22Rv1 (cell line): ENCODE results near the gene SHC2.
"Not testable (repeated sequence)": the region's sequence is repeated elsewhere in the genome, so short reads cannot be mapped to it uniquely, and the experiment has no call there.

Source experiments
- H3K27ac ChIP-seq: fragments of 450-650 bp; 2 replicates; pipeline ENCODE4 v1.5.1; 2017
- ZFX ChIP-seq: fragments of 450-650 bp; IDR thresholded peaks from 2 replicates; pipeline ENCODE4 v1.6.1; 2017; ENCODE audit warnings: antibody characterized with exemption, borderline replicate concordance
- TF ChIP-seq, protein P1 (sequence below): fragments of 450-650 bp; IDR thresholded peaks from 2 replicates; pipeline ENCODE4 v1.5.1; 2017; ENCODE audit warnings: mild to moderate bottlenecking

SHC2 gene

DNA sequence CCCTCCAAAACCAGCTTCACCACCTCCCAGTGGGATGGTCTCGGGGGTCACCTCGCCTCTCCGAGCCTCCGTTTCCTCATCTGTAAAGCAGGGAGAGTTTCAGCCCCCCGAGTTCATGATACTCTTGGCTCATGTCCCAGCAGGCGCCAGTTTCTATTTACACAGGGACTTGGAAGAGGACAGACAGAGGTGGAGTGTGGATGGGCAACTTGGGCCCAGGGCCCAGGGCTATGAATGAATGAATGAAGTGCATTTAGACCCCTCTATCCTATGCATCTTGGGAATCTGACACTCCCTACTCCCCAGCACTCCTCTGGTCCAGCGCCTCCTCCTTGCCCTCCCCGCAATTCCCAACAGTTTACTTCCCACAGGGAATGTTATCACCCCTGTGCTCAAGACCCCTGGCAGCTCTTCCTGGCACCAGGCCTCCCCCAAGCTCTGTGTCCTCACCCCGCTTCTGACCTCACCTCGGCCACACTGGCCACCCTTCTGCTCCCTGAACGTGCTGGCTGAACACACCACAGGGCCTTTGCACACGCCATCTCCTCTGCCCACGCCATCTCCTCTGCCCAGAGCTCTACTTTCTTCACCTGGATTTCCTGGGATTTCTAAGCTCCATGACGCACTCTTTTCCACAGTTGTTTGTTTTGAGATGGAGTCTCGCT lies 46.9 kb downstream of the SHC2 start:
- no peak overlapping the region for H3K27ac ChIP-seq
- TF ChIP-seq ZFX: no peak
- TF ChIP-seq, protein P1, sequence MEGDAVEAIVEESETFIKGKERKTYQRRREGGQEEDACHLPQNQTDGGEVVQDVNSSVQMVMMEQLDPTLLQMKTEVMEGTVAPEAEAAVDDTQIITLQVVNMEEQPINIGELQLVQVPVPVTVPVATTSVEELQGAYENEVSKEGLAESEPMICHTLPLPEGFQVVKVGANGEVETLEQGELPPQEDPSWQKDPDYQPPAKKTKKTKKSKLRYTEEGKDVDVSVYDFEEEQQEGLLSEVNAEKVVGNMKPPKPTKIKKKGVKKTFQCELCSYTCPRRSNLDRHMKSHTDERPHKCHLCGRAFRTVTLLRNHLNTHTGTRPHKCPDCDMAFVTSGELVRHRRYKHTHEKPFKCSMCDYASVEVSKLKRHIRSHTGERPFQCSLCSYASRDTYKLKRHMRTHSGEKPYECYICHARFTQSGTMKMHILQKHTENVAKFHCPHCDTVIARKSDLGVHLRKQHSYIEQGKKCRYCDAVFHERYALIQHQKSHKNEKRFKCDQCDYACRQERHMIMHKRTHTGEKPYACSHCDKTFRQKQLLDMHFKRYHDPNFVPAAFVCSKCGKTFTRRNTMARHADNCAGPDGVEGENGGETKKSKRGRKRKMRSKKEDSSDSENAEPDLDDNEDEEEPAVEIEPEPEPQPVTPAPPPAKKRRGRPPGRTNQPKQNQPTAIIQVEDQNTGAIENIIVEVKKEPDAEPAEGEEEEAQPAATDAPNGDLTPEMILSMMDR: no peak

DNA sequence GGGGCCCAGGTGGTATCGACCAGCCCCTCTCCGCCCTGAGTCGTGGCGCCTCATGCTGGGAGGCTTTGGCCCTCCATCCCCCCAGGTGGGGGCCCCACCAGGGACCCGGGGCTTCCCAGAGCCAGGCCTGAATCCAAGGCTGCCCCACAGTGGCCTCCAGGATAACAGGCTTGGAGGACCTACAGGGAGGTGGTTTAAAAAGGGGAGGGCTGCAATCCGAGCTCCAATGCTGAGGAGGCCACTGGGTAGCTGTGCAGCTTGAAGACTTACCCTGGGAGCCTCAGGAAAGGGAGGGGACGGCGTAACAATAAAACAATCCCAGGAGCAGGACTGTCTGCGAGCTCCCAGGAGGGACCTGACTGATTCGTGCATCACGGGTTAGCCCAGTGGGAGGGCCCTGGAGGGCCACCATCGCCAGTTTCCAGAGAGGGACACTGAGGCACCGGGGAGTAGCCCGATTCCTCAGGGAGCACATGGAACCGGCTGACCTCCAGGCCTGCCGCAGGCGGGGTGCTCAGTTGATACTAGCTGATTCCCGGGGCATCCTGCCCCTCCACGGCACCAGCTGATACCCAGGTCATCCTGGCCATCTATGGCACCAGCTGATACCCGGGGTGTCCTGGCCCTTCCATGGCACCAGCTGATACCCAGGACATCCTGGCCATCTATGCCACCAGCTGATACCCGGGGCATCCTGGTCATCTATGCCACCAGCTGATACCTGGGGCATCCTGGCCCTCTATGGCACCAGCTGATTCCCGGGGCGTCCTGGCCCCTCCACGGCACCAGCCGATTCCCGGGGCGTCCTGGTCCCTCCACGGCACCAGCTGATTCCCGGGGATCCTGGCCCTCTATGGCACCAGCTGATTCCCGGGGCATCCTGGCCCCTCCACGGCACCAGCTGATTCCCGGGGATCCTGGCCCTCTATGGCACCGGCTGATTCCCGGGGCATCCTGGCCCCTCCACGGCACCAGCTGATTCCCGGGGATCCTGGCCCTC lies 48.2 kb downstream of the SHC2 start:
- TF ChIP-seq, protein P1: peak; percentile 15; the same call in 1 of the 2 replicates
- no peak for TF ChIP-seq ZFX
- H3K27ac ChIP-seq: no peak overlapping the region

DNA sequence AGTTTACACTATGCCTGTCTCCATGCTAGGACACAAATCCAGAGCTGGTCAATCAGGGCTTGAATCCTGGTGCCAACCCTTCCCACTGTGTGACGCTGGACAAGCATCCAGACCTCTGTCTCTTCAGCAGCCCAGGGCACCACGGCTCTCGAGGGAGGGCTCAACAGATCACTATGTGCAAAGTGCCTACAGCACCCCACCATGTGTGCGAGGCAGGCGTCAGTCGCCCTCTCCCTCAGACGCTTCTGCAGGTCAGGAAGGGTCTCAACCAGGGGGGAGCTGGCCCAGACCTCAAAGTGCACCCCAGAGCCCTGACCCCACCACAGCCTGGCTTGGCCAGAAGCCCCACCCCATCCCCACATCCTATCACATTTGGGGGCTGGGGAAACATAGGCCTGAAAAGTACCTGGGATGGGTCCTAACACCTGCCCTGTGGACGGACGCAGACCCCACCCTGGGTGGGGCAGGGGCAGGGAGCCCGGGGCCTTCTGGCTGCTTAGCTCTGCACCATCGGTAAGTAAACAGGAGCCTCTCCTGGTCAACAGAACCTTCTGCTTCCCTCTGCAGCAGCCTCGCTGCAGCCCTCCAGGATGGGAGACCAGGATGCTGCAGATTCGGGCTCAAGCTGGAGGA lies 49.0 kb downstream of the SHC2 start:
- TF ChIP-seq ZFX: no peak
- TF ChIP-seq, protein P1: no peak
- H3K27ac ChIP-seq: no peak overlapping the region

DNA sequence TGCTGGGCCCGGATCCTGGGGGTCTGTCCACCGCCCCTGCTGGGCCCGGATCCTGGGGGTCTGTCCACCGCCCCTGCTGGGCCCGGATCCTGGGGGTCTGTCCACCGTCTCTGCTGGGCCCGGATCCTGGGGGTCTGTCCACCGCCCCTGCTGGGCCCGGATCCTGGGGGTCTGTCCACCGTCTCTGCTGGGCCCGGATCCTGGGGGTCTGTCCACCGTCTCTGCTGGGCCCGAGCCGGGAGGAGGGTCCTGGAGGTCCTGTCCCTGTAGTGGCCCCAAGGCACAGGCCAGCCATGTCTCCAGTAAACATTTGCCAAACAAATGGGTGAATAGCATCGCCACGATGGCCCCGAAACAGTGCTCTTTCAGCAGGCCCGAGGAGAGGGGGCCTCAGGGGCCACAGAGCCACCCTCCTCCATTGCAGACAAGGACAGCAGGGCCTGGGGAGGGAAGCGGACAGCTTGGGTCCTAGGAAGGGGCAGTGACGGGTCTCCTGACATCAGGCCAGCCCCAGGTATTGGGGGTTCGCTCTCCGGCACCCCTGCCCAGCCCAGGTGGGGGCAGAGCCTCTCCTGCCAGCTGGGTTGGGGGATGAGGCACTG lies 49.6 kb downstream of the SHC2 start:
- not testable (repeated sequence) for H3K27ac ChIP-seq

DNA sequence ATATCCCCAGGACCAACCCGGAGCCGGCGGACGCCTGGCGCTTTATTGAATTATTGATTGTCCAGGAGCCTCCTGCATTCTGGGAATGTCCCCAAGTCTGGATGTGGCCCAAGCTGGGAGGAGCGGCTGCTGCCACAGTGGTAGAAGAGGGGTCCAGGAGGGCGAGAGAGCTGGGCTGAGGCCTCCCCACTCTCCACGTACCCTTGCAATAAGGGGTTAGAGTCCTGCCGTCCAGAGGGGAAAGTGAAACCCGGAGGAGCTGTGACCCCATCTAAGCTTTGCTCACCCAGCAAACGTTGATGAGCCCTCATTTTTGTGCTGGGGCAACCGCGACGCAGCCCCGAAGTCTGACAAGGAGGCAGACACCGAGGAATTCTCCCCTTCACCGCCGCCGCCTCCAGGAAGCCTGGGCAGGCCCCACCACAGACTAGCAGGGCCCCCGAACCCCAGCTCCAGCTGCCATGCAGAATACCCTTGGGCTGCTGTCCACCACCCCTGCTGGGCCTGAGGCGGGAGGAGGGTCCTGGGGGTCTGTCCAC lies 50.5 kb downstream of the SHC2 start:
- TF ChIP-seq, protein P1: no peak
- TF ChIP-seq ZFX: no peak
- no peak overlapping the region for H3K27ac ChIP-seq

DNA sequence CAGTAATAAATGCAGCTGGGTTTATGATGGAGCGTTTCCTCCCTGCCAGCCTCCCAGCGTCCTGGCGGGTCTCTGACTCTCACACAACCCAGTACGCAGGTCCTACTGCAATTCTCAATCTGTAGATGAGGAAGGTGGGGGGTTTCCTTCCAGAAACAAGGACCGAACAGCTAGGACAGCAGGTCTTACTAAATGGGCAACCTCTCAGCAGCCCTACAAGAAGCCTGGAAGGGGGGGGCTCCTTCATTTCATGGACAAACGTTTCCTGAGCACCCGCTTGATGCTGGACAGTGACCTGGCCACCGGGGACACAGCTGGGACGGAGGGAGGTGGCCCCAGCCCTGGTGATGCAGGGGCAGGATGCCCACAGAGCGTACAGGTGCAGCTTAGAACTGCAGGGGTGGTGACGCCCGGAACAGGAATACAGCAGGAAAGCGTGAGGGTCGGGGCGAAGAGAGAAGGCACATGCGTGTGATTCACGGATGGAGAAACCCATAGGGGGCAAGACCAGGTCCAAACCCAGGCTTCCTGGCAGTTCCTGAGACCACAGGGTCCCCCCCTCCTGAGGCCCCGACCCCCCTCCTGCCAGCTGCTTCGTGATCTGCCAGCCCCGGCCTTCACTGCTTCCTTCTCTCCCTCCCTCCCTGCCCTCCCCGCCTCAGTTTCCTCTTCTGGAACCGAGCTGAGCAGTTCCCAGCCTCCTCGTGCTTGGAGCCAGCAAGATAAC lies 51.2 kb downstream of the SHC2 start:
- TF ChIP-seq ZFX: no peak
- TF ChIP-seq, protein P1: no peak
- no peak overlapping the region for H3K27ac ChIP-seq
